GM12864 (cell line): ENCODE measurements around the gene DAPK2.

Experiments used
- DNase-seq: peaks from one replicate; pipeline ENCODE4 v3.0.0-alpha.2; 2011; ENCODE audit warnings: low read depth
- H3K4me3 ChIP-seq: 2 replicates; pipeline ENCODE4 v1.5.1; 2011; ENCODE audit warnings: mild to moderate bottlenecking, low read depth, low read length, control low read depth
- CTCF ChIP-seq: IDR thresholded peaks from 2 replicates; pipeline ENCODE4 v1.5.1; 2011; ENCODE audit warnings: low read depth, mild to moderate bottlenecking, moderate library complexity, low read length, control low read depth, inconsistent platforms; ENCODE audit errors: missing control alignments

DAPK2 gene

DNA sequence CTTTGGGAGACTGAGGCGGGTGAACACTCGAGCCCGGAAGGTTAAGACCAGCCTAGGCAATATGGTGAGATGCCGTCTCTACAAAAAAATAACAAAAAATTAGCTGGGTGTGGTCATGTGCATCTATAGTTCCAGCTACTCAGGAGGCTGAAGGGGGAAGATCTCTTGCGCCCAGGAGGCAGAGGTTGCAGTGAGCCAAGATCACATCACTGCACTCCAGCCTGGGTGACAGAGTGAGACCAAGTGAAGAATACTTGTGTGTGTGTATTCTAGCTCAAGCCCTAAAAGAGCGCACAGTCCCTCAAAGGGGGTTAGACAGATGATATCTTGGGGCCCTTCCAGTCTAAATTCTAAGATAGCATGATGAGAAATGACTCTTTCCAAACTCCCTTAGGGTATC lies 23.7 kb downstream of the DAPK2 start:
- no peak overlapping the region for H3K4me3 ChIP-seq
- DNase-seq, result no peak
- no peak for TF ChIP-seq CTCF

- H3K4me3 ChIP-seq, result no peak overlapping the region
- no peak for TF ChIP-seq CTCF
- DNase-seq, result no peak
These were observed 26.5 kb downstream of the DAPK2 start for GRCh38 chr15:64019764-64020163.

- DNase-seq, result no peak
- no peak overlapping the region for H3K4me3 ChIP-seq
- TF ChIP-seq CTCF, result no peak
These were observed 28.6 kb downstream of the DAPK2 start for GRCh38 chr15:64017591-64018163.

- no peak overlapping the region for H3K4me3 ChIP-seq
- no peak for TF ChIP-seq CTCF
- DNase-seq, result no peak
These were observed 29.1 kb downstream of the DAPK2 start for GRCh38 chr15:64017082-64017588.

- no peak for DNase-seq
- no peak for TF ChIP-seq CTCF
- H3K4me3 ChIP-seq, result no peak overlapping the region
These were observed 30.0 kb downstream of the DAPK2 start for GRCh38 chr15:64016257-64016656.

DNA sequence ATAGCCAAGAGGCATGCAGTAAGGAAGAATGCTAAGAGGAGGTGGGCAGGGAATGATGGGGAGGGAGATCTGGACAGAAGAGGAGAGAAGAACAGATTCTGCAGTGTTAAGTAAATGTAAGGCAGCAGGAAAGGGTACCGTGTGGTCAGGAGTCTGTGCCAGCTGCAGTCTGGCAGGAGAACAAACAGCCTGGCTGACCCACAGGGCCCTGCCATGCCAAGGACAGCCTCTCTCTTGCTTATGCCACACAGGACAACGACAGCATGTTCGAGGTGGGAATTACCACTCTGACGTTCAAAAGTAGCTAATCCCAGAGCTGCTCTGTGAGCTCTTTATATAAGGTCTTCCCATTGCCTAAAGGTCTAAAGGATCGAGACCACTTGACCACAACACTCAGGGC lies 31.3 kb downstream of the DAPK2 start:
- TF ChIP-seq CTCF, result no peak
- H3K4me3 ChIP-seq, result no peak overlapping the region
- no peak for DNase-seq
